MG63 (cell line): Measurements from ENCODE around the gene MAP3K15. TPM values are rescaled to one million over a fixed set of nuclear protein-coding genes. Genes with fewer than 3 reads are reported as not detected.
"Not testable (repeated sequence)": the region's sequence is repeated elsewhere in the genome, so short reads cannot be mapped to it uniquely, and the experiment has no call there.

Source experiments
- DNase-seq: peaks from one replicate; pipeline ENCODE4 v3.0.0-alpha.2; 2020
- H3K27me3 ChIP-seq: fragments of 250-450 bp; sonication (Bioruptor Pico); 2 replicates; pipeline ENCODE4 v1.5.1; 2020; ENCODE audit warnings: mild to moderate bottlenecking, moderate library complexity
- H3K36me3 ChIP-seq: fragments of 250-450 bp; sonication (Bioruptor Pico); 2 replicates; pipeline ENCODE4 v1.5.1; 2020; ENCODE audit warnings: mild to moderate bottlenecking, moderate library complexity
- H3K4me3 ChIP-seq: fragments of 250-450 bp; sonication (Bioruptor Pico); 2 replicates; pipeline ENCODE4 v1.5.1; 2020; ENCODE audit warnings: mild to moderate bottlenecking, moderate library complexity
- H3K9me3 ChIP-seq: fragments of 250-450 bp; sonication (Bioruptor Pico); 2 replicates; pipeline ENCODE4 v1.5.1; 2020; ENCODE audit warnings: mild to moderate bottlenecking, moderate library complexity
- total RNA-seq: library from RNA; depleted of rRNA; stranded (reverse); fragments of >200 nt; shearing (Covaris generic); gene quantifications from 2 replicates; pipeline ENCODE4 v1.2.3, GENCODE V29; 2014; ENCODE audit warnings: low replicate concordance

The MAP3K15 gene
- total RNA-seq, 1 experiment from 2014 or later: 0.53 TPM

GRCh38 chrX:19543020-19543715 is 27.9 kb upstream of the MAP3K15 start:
- no peaks in the 10 kb centered on the region for H3K27me3 ChIP-seq
- no peak for DNase-seq
- no peak overlapping the region for H3K4me3 ChIP-seq
- no peaks in the 10 kb centered on the region for H3K36me3 ChIP-seq
- no peaks in the 10 kb centered on the region for H3K9me3 ChIP-seq

DNA sequence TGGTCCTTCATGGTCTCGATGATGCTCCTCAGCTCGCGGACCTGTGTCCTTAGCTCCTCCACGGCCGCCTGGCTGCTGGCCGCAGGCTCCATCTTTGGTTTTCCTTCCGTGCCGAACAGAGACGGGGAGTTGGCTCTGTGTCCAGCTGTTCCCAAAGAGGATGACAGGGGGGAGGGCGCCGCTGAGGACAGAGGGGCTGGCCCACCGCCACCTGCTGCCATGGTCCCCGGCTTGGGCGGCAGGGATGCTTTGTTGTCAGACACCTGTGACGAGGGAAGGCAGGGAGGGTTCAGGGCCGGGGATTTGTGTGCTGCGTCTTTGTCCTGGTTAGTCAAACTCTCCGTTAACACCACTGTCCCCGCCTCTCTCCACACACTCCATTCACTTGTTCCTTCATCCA is 26.6 kb upstream of the MAP3K15 start:
- Histone ChIP-seq H3K4me3 (no peak overlapping the region), H3K9me3 (no peaks in the 10 kb centered on the region), H3K27me3 (no peaks in the 10 kb centered on the region), H3K36me3 (no peaks in the 10 kb centered on the region)
- DNase-seq: no peak

GRCh38 chrX:19541196-19541595 is 25.9 kb upstream of the MAP3K15 start:
- Histone ChIP-seq H3K36me3 (no peaks in the 10 kb centered on the region), H3K4me3 (no peak overlapping the region), H3K27me3 (no peaks in the 10 kb centered on the region), H3K9me3 (no peaks in the 10 kb centered on the region)
- DNase-seq: no peak

GRCh38 chrX:19540076-19540475 is 24.8 kb upstream of the MAP3K15 start:
- no peak for DNase-seq
- Histone ChIP-seq H3K4me3 (no peak overlapping the region), H3K27me3 (no peaks in the 10 kb centered on the region), H3K36me3 (no peaks in the 10 kb centered on the region), H3K9me3 (no peaks in the 10 kb centered on the region)

- H3K9me3 ChIP-seq: no peaks in the 10 kb centered on the region
- H3K36me3 ChIP-seq: no peaks in the 10 kb centered on the region
- DNase-seq: no peak
- no peaks in the 10 kb centered on the region for H3K27me3 ChIP-seq
- no peak overlapping the region for H3K4me3 ChIP-seq
These were observed 24.4 kb upstream of the MAP3K15 start for GRCh38 chrX:19539665-19540064.

- no peak for DNase-seq
These were observed 20.2 kb upstream of the MAP3K15 start for GRCh38 chrX:19535476-19535875.

GRCh38 chrX:19532709-19533108 is 17.4 kb upstream of the MAP3K15 start:
- no peak for DNase-seq
- H3K9me3 ChIP-seq: no peaks in the 10 kb centered on the region
- H3K4me3 ChIP-seq: no peak overlapping the region
- no peaks in the 10 kb centered on the region for H3K36me3 ChIP-seq
- H3K27me3 ChIP-seq: no peaks in the 10 kb centered on the region

More at GRCh38 chrX:19535476-19535875, 20.2 kb upstream of the MAP3K15 start:
- H3K9me3 ChIP-seq: no peaks in the 10 kb centered on the region
- H3K4me3 ChIP-seq: no peak overlapping the region
- no peaks in the 10 kb centered on the region for H3K27me3 ChIP-seq
- no peaks in the 10 kb centered on the region for H3K36me3 ChIP-seq

GRCh38 chrX:19517965-19518364 is 2.7 kb upstream of the MAP3K15 start:
- Histone ChIP-seq H3K27me3 (no peaks in the 10 kb centered on the region), H3K4me3 (no peak overlapping the region), H3K36me3 (no peaks in the 10 kb centered on the region), H3K9me3 (no peaks in the 10 kb centered on the region)
- no peak for DNase-seq

GRCh38 chrX:19515615-19516105 is 352 bp upstream of the MAP3K15 start:
- H3K27me3 ChIP-seq: no peaks in the 10 kb centered on the region
- no peak for DNase-seq
- H3K36me3 ChIP-seq: no peaks in the 10 kb centered on the region
- H3K4me3 ChIP-seq: peak overlapping the region; percentile 29
- H3K9me3 ChIP-seq: no peaks in the 10 kb centered on the region

DNA sequence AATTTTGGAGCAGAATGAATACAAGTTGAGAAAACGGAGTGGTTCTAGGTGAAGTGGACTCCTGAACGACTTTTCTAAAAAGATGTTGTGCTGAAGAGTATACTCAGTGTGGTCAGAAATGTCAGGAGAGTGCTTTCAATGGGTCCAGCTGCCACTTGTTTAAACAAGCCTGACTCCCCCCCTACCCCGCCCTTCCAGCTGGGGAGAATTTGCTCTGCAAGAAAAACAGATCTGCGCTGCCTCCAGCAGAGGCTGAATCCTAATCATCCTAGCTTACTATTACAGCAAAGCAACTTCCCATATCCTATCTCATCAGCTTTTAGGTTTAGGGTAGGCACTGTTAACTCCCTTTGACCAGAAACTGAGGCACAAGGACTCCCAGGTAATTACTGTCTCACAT is 1.9 kb downstream of the MAP3K15 start:
- Histone ChIP-seq H3K4me3 (no peak overlapping the region), H3K27me3 (no peaks in the 10 kb centered on the region), H3K9me3 (no peaks in the 10 kb centered on the region), H3K36me3 (no peaks in the 10 kb centered on the region)
- DNase-seq: peak; percentile 2

GRCh38 chrX:19512961-19513360 is 2.3 kb downstream of the MAP3K15 start:
- Histone ChIP-seq H3K27me3 (no peaks in the 10 kb centered on the region), H3K9me3 (no peaks in the 10 kb centered on the region), H3K4me3 (no peak overlapping the region), H3K36me3 (no peaks in the 10 kb centered on the region)
- DNase-seq: no peak

GRCh38 chrX:19512359-19512758 is 2.9 kb downstream of the MAP3K15 start:
- Histone ChIP-seq H3K36me3 (no peaks in the 10 kb centered on the region), H3K4me3 (no peak overlapping the region), H3K9me3 (no peaks in the 10 kb centered on the region), H3K27me3 (no peaks in the 10 kb centered on the region)
- no peak for DNase-seq

GRCh38 chrX:19511796-19512195 is 3.5 kb downstream of the MAP3K15 start:
- H3K4me3 ChIP-seq, H3K27me3 ChIP-seq, DNase-seq, H3K36me3 ChIP-seq, H3K9me3 ChIP-seq: not testable (repeated sequence)

- Histone ChIP-seq H3K9me3 (no peaks in the 10 kb centered on the region), H3K27me3 (no peaks in the 10 kb centered on the region), H3K36me3 (no peaks in the 10 kb centered on the region), H3K4me3 (no peak overlapping the region)
- DNase-seq: no peak
These were observed 18.6 kb downstream of the MAP3K15 start for GRCh38 chrX:19496711-19497110.

DNA sequence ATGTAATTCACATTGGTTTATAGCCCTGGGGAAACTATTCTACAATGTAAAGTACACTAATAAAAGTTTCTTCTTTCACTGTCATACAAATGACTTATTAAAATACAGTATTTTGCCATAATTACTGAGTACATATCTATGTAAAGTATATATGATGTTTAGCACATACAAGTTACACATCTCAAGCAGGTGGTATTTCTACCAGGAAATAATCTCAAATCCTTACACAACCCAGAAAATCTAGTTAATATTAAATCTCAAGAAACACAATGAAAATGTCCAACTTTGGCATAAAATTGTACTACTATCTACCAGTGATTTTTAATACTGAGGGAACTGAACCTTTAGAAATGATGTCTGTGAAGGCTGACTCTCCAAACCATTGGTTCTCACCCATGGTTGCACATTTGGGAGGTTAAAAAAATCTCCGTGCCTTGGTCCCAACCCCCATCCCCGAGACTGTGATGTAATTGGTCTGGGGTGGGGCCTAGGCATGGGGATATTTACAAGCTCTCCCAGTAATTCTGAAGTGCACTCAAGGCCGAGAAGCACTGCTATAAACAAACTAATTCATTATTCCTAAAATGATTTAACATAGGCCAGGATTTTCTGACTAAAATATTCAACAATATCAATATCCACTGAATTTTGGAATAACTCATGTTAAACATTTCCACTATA is 27.6 kb downstream of the MAP3K15 start:
- no peaks in the 10 kb centered on the region for H3K36me3 ChIP-seq
- H3K27me3 ChIP-seq: no peaks in the 10 kb centered on the region
- DNase-seq: no peak
- no peak overlapping the region for H3K4me3 ChIP-seq
- H3K9me3 ChIP-seq: no peaks in the 10 kb centered on the region

GRCh38 chrX:19479458-19479857 is 35.9 kb downstream of the MAP3K15 start:
- DNase-seq: no peak
- H3K4me3 ChIP-seq: no peak overlapping the region

DNA sequence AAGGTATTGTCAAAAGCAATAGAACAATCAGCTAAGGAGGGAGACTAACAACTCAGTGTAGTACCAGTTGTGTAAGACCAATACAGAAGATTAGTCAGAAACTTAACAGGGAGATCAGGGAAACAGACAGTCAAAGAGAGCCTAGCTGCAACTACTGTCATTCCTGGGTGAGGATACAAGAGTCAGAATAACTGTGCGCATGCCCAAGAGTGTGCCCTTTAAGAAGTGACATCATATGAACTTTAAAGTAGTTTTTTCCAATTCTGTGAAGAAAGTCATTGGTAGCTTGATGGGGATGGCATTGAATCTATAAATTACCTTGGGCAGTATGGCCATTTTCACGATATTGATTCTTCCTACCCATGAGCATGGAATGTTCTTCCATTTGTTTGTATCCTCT is 46.9 kb downstream of the MAP3K15 start:
- not testable (repeated sequence) for H3K9me3 ChIP-seq, DNase-seq, H3K36me3 ChIP-seq, H3K27me3 ChIP-seq, H3K4me3 ChIP-seq

More at GRCh38 chrX:19479458-19479857, 35.9 kb downstream of the MAP3K15 start:
- H3K36me3 ChIP-seq: no peaks in the 10 kb centered on the region
- no peaks in the 10 kb centered on the region for H3K27me3 ChIP-seq
- no peaks in the 10 kb centered on the region for H3K9me3 ChIP-seq

DNA sequence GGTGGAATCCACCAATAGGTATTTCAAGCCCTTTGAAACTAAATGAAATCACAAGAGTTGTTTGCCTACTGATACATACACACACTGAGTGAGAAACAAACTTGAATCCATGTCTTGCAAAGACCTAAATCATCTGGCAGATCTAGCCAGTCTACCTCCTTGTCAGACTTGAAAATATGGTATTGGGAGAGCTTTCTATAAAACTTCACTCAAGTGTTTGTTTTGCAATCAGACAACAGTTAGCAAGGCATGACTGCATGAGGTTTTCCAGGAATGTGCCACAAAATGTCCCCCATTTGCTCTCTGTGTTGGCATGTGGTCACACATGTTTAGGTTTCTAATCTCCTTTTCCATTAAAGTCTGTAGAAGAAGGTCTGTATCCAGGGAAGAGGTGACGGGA is 52.4 kb downstream of the MAP3K15 start:
- no peak overlapping the region for H3K4me3 ChIP-seq
- no peaks in the 10 kb centered on the region for H3K9me3 ChIP-seq

More for the DNA sequence above, 52.4 kb downstream of the MAP3K15 start:
- DNase-seq: no peak
- Histone ChIP-seq H3K27me3 (no peaks in the 10 kb centered on the region), H3K36me3 (no peaks in the 10 kb centered on the region)
